ENCODE data around the gene VPS37D. TPM values are rescaled to one million over a fixed set of nuclear protein-coding genes. Genes with fewer than 3 reads are reported as not detected.
A peak's percentile ranks its signal among the peaks of the same experiment; 100 is the strongest.
"Not testable (repeated sequence)": the region's sequence is repeated elsewhere in the genome, so short reads cannot be mapped to it uniquely, and the experiment has no call there.

VPS37D gene
- total and polyA plus RNA-seq, 7 donors = 0.18 to 1.1 (median 0.67) TPM

DNA sequence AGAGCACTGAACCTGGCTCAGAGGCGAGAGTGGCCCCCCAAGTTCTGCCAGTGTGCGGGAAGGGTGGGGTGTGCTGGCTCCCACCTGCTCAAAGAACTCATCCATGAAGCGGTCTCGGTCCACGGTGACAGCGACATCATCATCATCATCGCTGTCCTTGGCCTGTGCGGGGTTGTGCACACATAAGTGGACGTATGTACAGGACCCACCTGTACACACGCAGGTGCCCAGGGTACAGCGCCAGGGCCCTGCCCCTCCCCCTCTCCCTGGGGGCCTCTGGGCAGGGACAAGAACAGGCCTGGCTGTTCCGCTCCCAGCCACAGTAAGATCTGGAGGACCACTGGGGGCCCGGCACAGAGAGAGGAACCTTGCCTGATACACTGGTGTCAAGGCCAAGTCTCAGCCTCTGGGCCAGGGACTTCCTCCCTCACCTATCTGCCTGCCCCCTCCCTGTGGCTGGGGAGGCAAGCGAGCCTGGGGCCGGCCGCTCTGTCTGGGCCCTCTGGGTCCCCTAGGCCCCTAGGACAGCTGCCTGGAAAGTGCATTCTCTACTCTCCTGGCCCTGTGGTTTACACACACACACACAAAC, 41.4 kb downstream of the VPS37D start:
- intact Hi-C loops (cut with DNase I) = no loop called here
- H3K36me3 ChIP-seq (ENCODE audit: insufficient read depth in 1 of 2, low read depth in 1 of 2) = no peaks in the 10 kb centered on the region
- H3K27ac ChIP-seq = no peak overlapping the region
- no peaks in the 10 kb centered on the region for H3K4me1 ChIP-seq
- DNase-seq = no peak
- WGBS, 3 donors = 89 to 97% (median 91%) methylated on average over 12 to 16 of the region's 16 CpGs
- no peak overlapping the region for H3K4me3 ChIP-seq
- no peak for ATAC-seq
- TF ChIP-seq, protein P1, sequence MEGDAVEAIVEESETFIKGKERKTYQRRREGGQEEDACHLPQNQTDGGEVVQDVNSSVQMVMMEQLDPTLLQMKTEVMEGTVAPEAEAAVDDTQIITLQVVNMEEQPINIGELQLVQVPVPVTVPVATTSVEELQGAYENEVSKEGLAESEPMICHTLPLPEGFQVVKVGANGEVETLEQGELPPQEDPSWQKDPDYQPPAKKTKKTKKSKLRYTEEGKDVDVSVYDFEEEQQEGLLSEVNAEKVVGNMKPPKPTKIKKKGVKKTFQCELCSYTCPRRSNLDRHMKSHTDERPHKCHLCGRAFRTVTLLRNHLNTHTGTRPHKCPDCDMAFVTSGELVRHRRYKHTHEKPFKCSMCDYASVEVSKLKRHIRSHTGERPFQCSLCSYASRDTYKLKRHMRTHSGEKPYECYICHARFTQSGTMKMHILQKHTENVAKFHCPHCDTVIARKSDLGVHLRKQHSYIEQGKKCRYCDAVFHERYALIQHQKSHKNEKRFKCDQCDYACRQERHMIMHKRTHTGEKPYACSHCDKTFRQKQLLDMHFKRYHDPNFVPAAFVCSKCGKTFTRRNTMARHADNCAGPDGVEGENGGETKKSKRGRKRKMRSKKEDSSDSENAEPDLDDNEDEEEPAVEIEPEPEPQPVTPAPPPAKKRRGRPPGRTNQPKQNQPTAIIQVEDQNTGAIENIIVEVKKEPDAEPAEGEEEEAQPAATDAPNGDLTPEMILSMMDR (IDR thresholded peaks at IDR 0.05) = no peak
- H3K27me3 ChIP-seq (ENCODE audit: insufficient read depth in 3 of 3, low read length in 2 of 3) = no peaks in the 10 kb centered on the region
- no peaks in the 10 kb centered on the region for H3K9me3 ChIP-seq

DNA sequence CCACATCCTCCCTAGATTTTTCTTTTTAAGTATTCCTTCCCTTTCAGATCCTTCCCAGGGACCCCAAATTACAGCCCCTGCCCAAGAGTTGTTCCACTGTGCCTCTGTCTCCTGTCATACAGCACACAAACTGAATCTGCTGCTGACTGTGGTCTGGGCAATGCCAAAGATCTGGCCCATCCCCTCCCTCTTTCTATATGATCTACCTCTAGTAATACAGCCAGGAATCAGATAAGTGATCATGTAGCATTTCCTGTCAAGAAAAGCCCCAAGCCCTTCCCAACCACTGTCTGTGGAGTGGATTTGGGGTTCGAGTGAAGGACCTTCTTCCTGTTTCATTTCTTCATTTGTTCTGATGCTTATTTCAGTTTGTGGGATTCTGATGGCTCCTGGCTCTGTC, 45.1 kb downstream of the VPS37D start:
- Histone ChIP-seq H3K27me3 (ENCODE audit: insufficient read depth in 3 of 3, low read length in 2 of 3) (no peaks in the 10 kb centered on the region), H3K9me3 (no peaks in the 10 kb centered on the region), H3K36me3 (ENCODE audit: insufficient read depth in 1 of 2, low read depth in 1 of 2) (no peaks in the 10 kb centered on the region), H3K4me3 (no peak overlapping the region), H3K27ac (no peak overlapping the region), H3K4me1 (peaks cover 2% of the 10 kb centered on the region)
- WGBS, 3 donors = 80 to 96% (median 81%) methylated on average over 1 of the region's 1 CpG
- ATAC-seq = no peak
- TF ChIP-seq, protein P1 (IDR thresholded peaks at IDR 0.05) = no peak
- intact Hi-C loops (cut with DNase I) = no loop called here
- no peak for DNase-seq

DNA sequence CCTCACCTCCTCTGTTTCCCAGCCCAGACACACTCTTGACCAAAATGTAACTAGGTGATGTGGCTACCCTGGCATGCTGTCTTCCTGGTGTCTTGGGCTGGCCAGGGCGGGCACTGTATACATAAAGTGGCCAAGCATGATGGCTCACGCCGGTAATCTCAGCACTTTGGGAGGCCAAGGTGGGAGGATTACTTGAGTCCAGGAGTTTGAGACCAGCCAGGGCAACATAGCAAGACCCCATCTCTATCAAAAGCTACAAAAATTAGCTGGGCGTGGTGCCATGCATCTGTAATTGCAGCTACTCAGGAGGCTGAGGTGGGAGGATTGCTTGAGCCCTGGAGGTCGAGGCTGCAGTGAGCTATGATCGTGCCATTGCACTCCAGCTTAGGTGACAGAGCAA, 45.7 kb downstream of the VPS37D start:
- ATAC-seq; H3K27me3 ChIP-seq (ENCODE audit: insufficient read depth in 3 of 3, low read length in 2 of 3); DNase-seq; H3K4me1 ChIP-seq; H3K4me3 ChIP-seq; H3K36me3 ChIP-seq (ENCODE audit: insufficient read depth in 1 of 2, low read depth in 1 of 2); H3K9me3 ChIP-seq; intact Hi-C loops (cut with DNase I); H3K27ac ChIP-seq: not testable (repeated sequence)
- WGBS, 3 donors = 94 to 99% (median 96%) methylated on average over 6 of the region's 6 CpGs

DNA sequence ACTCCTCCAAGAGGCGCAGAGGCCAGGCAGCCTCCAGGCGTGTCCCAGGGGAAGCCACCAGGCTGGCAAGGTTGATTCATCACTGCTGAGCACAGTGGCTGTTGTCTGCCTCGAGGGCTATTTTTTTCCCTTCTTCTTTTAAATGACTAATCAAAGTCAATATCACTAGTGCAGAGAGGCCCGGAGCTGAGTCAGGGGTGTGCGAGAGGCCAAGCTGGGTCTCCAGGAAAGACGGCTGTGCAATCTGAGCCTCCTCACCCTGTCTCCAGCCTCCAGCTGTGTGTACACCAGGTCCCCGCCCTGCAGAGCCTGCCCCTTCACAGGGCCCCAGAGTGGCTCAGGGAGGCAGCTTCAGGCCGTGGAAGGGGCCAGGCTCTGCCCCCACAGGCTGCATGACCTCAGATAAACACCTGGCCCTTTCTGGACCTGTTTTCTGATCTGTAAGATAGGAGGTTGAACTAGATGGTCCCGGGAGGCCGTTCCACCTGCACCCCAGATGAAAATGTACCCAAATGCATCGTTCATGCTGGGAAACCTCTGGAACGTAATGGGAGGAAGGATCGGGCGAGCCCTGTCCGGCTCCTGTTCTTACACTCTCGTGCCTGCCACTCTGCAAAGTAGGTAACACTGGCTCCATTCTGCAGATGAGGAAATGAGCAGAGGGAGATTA, 48.2 kb downstream of the VPS37D start:
- Histone ChIP-seq H3K9me3 (no peaks in the 10 kb centered on the region), H3K4me1 (peaks cover 17% of the 10 kb centered on the region), H3K36me3 (ENCODE audit: insufficient read depth in 1 of 2, low read depth in 1 of 2) (no peaks in the 10 kb centered on the region), H3K27ac (no peak overlapping the region), H3K27me3 (ENCODE audit: insufficient read depth in 3 of 3, low read length in 2 of 3) (no peaks in the 10 kb centered on the region), H3K4me3 (no peak overlapping the region)
- 76 to 79% (median 77%) methylated on average over 16 of the region's 16 CpGs for WGBS, 3 donors
- DNase-seq = no peak
- peak in 1 of 4 donors; percentile 24 for ATAC-seq
- intact Hi-C loops (cut with DNase I) = loop anchor here in 1 of 2 donors (5.0 kb wide), 1 partner anchor 33 kb away; the partner anchor contains the start of genes BUD23 and DNAJC30
- TF ChIP-seq, protein P1 (IDR thresholded peaks at IDR 0.05) = no peak

DNA sequence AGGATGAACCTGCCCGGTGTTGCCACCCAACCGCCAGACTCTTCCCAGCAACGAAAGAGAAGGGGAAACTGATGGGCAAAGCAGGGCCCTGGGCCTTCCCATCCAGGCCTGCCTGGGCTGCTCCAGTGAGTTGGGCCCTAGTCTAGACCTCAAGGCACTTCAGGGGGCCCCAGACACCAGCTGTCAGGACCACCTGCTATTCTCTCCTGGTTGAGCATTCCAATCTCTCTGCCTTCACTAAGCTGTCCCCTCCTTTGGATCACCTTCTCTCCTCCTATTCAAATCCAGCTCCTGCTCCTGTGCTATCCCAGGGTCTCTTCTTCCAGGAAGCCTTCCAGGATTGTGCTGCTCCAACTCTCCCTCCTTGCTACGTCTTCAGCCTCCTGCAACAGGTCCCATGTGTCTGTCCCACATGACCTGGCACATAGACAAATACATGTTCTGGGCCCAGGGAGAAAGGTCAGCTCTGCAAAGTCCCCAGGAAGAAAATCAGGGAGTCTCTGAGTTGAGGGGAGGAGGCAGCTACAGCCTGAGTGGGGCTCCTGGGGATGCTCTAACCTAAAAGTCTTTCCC, 48.8 kb downstream of the VPS37D start:
- no peak for DNase-seq
- no peaks in the 10 kb centered on the region for H3K9me3 ChIP-seq
- H3K4me1 ChIP-seq = peaks cover 17% of the 10 kb centered on the region
- ATAC-seq = no peak
- no peaks in the 10 kb centered on the region for H3K27me3 ChIP-seq (ENCODE audit: insufficient read depth in 3 of 3, low read length in 2 of 3)
- intact Hi-C loops (cut with DNase I) = loop anchor here in 1 of 2 donors (5.0 kb wide), 1 partner anchor 34 kb away; the partner anchor contains the start of genes BUD23 and DNAJC30
- WGBS, 3 donors = 61 to 71% (median 70%) methylated on average over 4 of the region's 4 CpGs
- TF ChIP-seq, protein P1 (IDR thresholded peaks at IDR 0.05) = no peak
- no peak overlapping the region for H3K4me3 ChIP-seq
- H3K36me3 ChIP-seq (ENCODE audit: insufficient read depth in 1 of 2, low read depth in 1 of 2) = no peaks in the 10 kb centered on the region
- no peak overlapping the region for H3K27ac ChIP-seq

Measured in psoas muscle (tissue), 8 donors.